B cell (primary cell): ENCODE data around the gene CENPQ. TPM values are rescaled to one million over a fixed set of nuclear protein-coding genes. Genes with fewer than 3 reads are reported as not detected.

Experiments used
- ATAC-seq: fragments of 200-7000 bp; cut with Tn5 transposase; one replicate; pipeline ENCODE4 v1.10.0; 2021; ENCODE audit warnings: low read depth, mild to moderate bottlenecking, moderate number of reproducible peaks, moderate library complexity
- CTCF ChIA-PET: fragments of 350-600 bp; sonication (Branson Sonifier 250); formaldehyde crosslinking; loops from one replicate; lab custom pipeline; 2021; ENCODE audit warnings: antibody characterized with exemption, inconsistent platforms; lab: Charles Lee
- POLR2A ChIA-PET: fragments of 350-600 bp; sonication (Branson Sonifier 250); formaldehyde crosslinking; loops from one replicate; lab custom pipeline; 2021; ENCODE audit warnings: antibody characterized with exemption; lab: Charles Lee
- DNase-seq: peaks from one replicate; pipeline ENCODE4 v3.0.0; 2013
- H2AFZ ChIP-seq: 2 replicates; pipeline ENCODE4 v1.6.1; 2012; ENCODE audit warnings: mild to moderate bottlenecking, low read depth, low read length; ENCODE audit not compliant: insufficient read depth, poor library complexity, severe bottlenecking
- H3K27ac ChIP-seq, 2 donors: 1 replicate in 1 of 2; 2 replicates in 1 of 2; pipeline ENCODE4 v1.5.1; 2012 to 2013; ENCODE audit warnings: low read length in 2 of 2, mild to moderate bottlenecking in 2 of 2, moderate library complexity in 1 of 2
- H3K27me3 ChIP-seq, 4 experiments: fragments of 200-600 bp in 1 of 4; sonication (generic) in 1 of 4; replicated peaks in 1 of 4; 1 replicate in 2 of 4; 2 replicates in 2 of 4; pipeline versions ENCODE4 v1.6.1 to v1.7.0; 2013 to 2016; ENCODE audit warnings: low read length in 3 of 4, mild to moderate bottlenecking in 2 of 4, mixed read lengths in 1 of 4, moderate library complexity in 1 of 4; ENCODE audit not compliant: insufficient read depth in 4 of 4, control insufficient read depth in 3 of 4; ENCODE audit errors: control extremely low read depth in 1 of 4
- H3K36me3 ChIP-seq, 2 experiments: replicated peaks in 1 of 2; 1 replicate in 1 of 2; 2 replicates in 1 of 2; pipeline versions ENCODE4 v1.6.1 to v1.7.1; 2013; ENCODE audit warnings: low read length in 1 of 2; ENCODE audit not compliant: insufficient read depth in 2 of 2, control insufficient read depth in 1 of 2; ENCODE audit errors: control extremely low read depth in 1 of 2, extremely low read depth in 1 of 2
- H3K4me1 ChIP-seq, 2 donors: fragments of 200-600 bp in 1 of 2; sonication (generic) in 1 of 2; 1 replicate in 1 of 2; 2 replicates in 1 of 2; pipeline versions ENCODE4 v1.5.1 to v1.6.1; 2013 to 2017; ENCODE audit warnings: low read length in 2 of 2; ENCODE audit not compliant: control insufficient read depth in 2 of 2, insufficient read depth in 2 of 2
- H3K4me2 ChIP-seq: replicated peaks from 2 replicates; pipeline ENCODE3; 2012; ENCODE audit warnings: mild to moderate bottlenecking, low read depth, low read length; ENCODE audit not compliant: poor library complexity, severe bottlenecking
- H3K4me3 ChIP-seq, 5 experiments: fragments of 200-600 bp in 1 of 5; sonication (generic) in 1 of 5; 1 replicate in 3 of 5; 2 replicates in 2 of 5; pipeline versions ENCODE4 v1.5.1 to v1.7.0; 2011 to 2016; ENCODE audit warnings: low read length in 4 of 5, mild to moderate bottlenecking in 4 of 5, low read depth in 2 of 5, control low read depth in 1 of 5, moderate library complexity in 1 of 5; ENCODE audit not compliant: insufficient read depth in 1 of 5; ENCODE audit errors: control extremely low read depth in 1 of 5, extremely low read depth in 1 of 5
- H3K79me2 ChIP-seq: fragments of 200-600 bp; sonication (generic); one replicate; pipeline ENCODE4 v1.6.0; 2016; ENCODE audit warnings: low read length; ENCODE audit not compliant: control insufficient read depth, insufficient read depth
- H3K9ac ChIP-seq: fragments of 200-600 bp; sonication (generic); 2 replicates; pipeline ENCODE4 v1.6.1; 2017; ENCODE audit warnings: mild to moderate bottlenecking, low read length, moderate library complexity
- H3K9me3 ChIP-seq, 3 donors: one replicate each; pipeline versions ENCODE4 v1.6.1 to v1.7.1; 2013; ENCODE audit warnings: low read length in 2 of 3; ENCODE audit not compliant: control insufficient read depth in 2 of 3, insufficient read depth in 1 of 3; ENCODE audit errors: control extremely low read depth in 1 of 3
- H4K20me1 ChIP-seq: 2 replicates; pipeline ENCODE4 v1.6.0; 2012; ENCODE audit warnings: mild to moderate bottlenecking, low read length; ENCODE audit not compliant: insufficient read depth, control insufficient read depth, poor library complexity, severe bottlenecking
- H3K27ac Mint-ChIP-seq: one replicate; pipeline ENCODE4 v1.8.0; 2021; ENCODE audit warnings: mixed read lengths
- H3K27me3 Mint-ChIP-seq: one replicate; pipeline ENCODE4 v1.8.0; 2021; ENCODE audit warnings: mixed read lengths
- H3K4me1 Mint-ChIP-seq: one replicate; pipeline ENCODE4 v1.8.0; 2021; ENCODE audit warnings: mixed read lengths
- H3K4me3 Mint-ChIP-seq: one replicate; pipeline ENCODE4 v1.8.0; 2021; ENCODE audit warnings: mixed read lengths
- H3K9me3 Mint-ChIP-seq: one replicate; pipeline ENCODE4 v1.8.0; 2022; ENCODE audit warnings: mixed read lengths; ENCODE audit not compliant: insufficient read depth
- CTCF ChIP-seq: fragments of 200-600 bp; IDR thresholded peaks from one replicate; pipeline ENCODE4 v1.8.0; 2022; ENCODE audit warnings: antibody characterized with exemption, mild to moderate bottlenecking
- EZH2 ChIP-seq: IDR thresholded peaks from 2 replicates; pipeline ENCODE4 v1.6.1; 2012; ENCODE audit warnings: borderline replicate concordance, low read depth, mild to moderate bottlenecking, moderate library complexity, low read length; ENCODE audit not compliant: insufficient read depth, poor library complexity, severe bottlenecking
- WGBS: methylation state at CpG from one replicate; pipeline ENCODE4 v1.1.5; 2013; ENCODE audit warnings: missing lambda C conversion rate; ENCODE audit not compliant: insufficient coverage; 5-methylcytosine and 5-hydroxymethylcytosine counted together
- intact Hi-C: fragments of 100-400 bp; cut with micrococcal nuclease; formaldehyde crosslinking; loops from one replicate; pipeline ENCODE4 v1.10.0; 2022
- polyA plus RNA-seq: library from polyadenylated mRNA; depleted of rRNA; stranded (reverse); fragments of >200 nt; gene quantifications from 2 replicates; pipeline ENCODE4 v1.2.3, GENCODE V29; 2012
- total RNA-seq, 2 donors: library from RNA; stranded (reverse); fragments of 120-200 nt in 1 of 2; gene quantifications; 1 replicate in 1 of 2; 2 replicates in 1 of 2; pipeline versions ENCODE4 v1.2.3 to v1.2.4, GENCODE V29; 2013 to 2022

CENPQ gene
- total and polyA plus RNA-seq, 2 donors (not counting 1 experiment from before 2014, with no cell fraction given), result 3.3 to 6.6 TPM

GRCh38 chr6:49462599-49462926 is 607 bp upstream of the CENPQ start:
- Mint-ChIP-seq H3K27me3 (no peaks in the 10 kb centered on the region), H3K27ac (peak overlapping the region; percentile 95), H3K4me3 (peak overlapping the region; percentile 93), H3K4me1 (peaks cover 52% of the 10 kb centered on the region), H3K9me3 (no peaks in the 10 kb centered on the region)
- H3K4me1 ChIP-seq, result peaks cover 42 to 43% of the 10 kb centered on the region in 2 donors
- peak overlapping the region; percentile 87 for H3K4me2 ChIP-seq
- peak overlapping the region; percentile 94 for H2AFZ ChIP-seq
- WGBS, result 10% methylated on average over 6 of the region's 7 CpGs
- CTCF ChIA-PET, result no interaction called here
- no peak for ATAC-seq
- TF ChIP-seq CTCF (no peak), EZH2 (no peak)
- H4K20me1 ChIP-seq, result no peaks in the 10 kb centered on the region
- POLR2A ChIA-PET, result no interaction called here
- peak overlapping the region; percentile 82 to 92 for H3K27ac ChIP-seq
- H3K27me3 ChIP-seq, result no peaks in the 10 kb centered on the region
- H3K79me2 ChIP-seq, result peaks cover 47% of the 10 kb centered on the region
- intact Hi-C loops, result no loop called here
- H3K36me3 ChIP-seq, result no peaks in the 10 kb centered on the region
- H3K4me3 ChIP-seq, result peak overlapping the region; percentile 65 to 97 (median 82)
- peak overlapping the region; percentile 97 for H3K9ac ChIP-seq
- H3K9me3 ChIP-seq, result no peaks in the 10 kb centered on the region
- no peak for DNase-seq

GRCh38 chr6:49463612-49463967 is 420 bp downstream of the CENPQ start:
- intact Hi-C loops, result no loop called here
- Histone ChIP-seq H3K27me3 (no peaks in the 10 kb centered on the region), H3K4me3 (peak overlapping the region; percentile 65 to 97 (median 82)), H3K4me2 (peak overlapping the region; percentile 87), H3K4me1 (peaks cover 42 to 43% of the 10 kb centered on the region in 2 donors), H2AFZ (peak overlapping the region; percentile 94), H3K9ac (peak overlapping the region; percentile 97), H3K79me2 (peaks cover 57% of the 10 kb centered on the region), H3K27ac (peak overlapping the region; percentile 82 to 92), H3K9me3 (no peaks in the 10 kb centered on the region), H3K36me3 (no peaks in the 10 kb centered on the region), H4K20me1 (no peaks in the 10 kb centered on the region)
- no peak for DNase-seq
- ChIA-PET CTCF (no interaction called here), POLR2A (interaction anchor here (0.5 kb wide), 1 partner anchor 1986 kb away, joined by 5 read pairs; no protein-coding TSS in a partner anchor)
- ATAC-seq, result no peak
- Mint-ChIP-seq H3K4me1 (peaks cover 60% of the 10 kb centered on the region), H3K27ac (peak overlapping the region; percentile 95), H3K9me3 (no peaks in the 10 kb centered on the region), H3K27me3 (no peaks in the 10 kb centered on the region), H3K4me3 (peak overlapping the region; percentile 93)
- WGBS, result 0% methylated on average over 1 of the region's 4 CpGs
- TF ChIP-seq EZH2, result no peak
- no peak for TF ChIP-seq CTCF
